Measurements from ENCODE around the gene PRSS8. TPM values are rescaled to one million over a fixed set of nuclear protein-coding genes. Genes with fewer than 3 reads are reported as not detected.

PRSS8 gene
- total RNA-seq, 1 experiment from 2014 or later, result 108 TPM

- Mint-ChIP-seq H3K36me3 (ENCODE audit: insufficient read depth, unreplicated experiment) (peaks cover 84% of the 10 kb centered on the region), H3K27ac (ENCODE audit: unreplicated experiment) (peak overlapping the region; percentile 13), H3K27me3 (ENCODE audit: unreplicated experiment) (no peaks in the 10 kb centered on the region), H3K4me3 (ENCODE audit: low read depth, unreplicated experiment) (peak overlapping the region; percentile 82), H3K4me1 (ENCODE audit: low read depth, unreplicated experiment) (peaks cover 53% of the 10 kb centered on the region), H3K9me3 (ENCODE audit: low read depth, unreplicated experiment) (no peaks in the 10 kb centered on the region)
- no peak for TF ChIP-seq CTCF (IDR thresholded peaks at IDR 0.05; ENCODE audit: unreplicated experiment)
- CTCF ChIA-PET, result no interaction called here
- DNase-seq, result no peak
- no TSS peak for BruUV-seq (replicated peaks)
- intact Hi-C loops (cut with micrococcal nuclease; ENCODE audit: unreplicated experiment), result loop anchor here (10.0 kb wide), 1 partner anchor 202 kb away; no protein-coding TSS in a partner anchor
Measured at GRCh38 chr16:31182391-31182790, 46.9 kb upstream of the PRSS8 start.

DNA sequence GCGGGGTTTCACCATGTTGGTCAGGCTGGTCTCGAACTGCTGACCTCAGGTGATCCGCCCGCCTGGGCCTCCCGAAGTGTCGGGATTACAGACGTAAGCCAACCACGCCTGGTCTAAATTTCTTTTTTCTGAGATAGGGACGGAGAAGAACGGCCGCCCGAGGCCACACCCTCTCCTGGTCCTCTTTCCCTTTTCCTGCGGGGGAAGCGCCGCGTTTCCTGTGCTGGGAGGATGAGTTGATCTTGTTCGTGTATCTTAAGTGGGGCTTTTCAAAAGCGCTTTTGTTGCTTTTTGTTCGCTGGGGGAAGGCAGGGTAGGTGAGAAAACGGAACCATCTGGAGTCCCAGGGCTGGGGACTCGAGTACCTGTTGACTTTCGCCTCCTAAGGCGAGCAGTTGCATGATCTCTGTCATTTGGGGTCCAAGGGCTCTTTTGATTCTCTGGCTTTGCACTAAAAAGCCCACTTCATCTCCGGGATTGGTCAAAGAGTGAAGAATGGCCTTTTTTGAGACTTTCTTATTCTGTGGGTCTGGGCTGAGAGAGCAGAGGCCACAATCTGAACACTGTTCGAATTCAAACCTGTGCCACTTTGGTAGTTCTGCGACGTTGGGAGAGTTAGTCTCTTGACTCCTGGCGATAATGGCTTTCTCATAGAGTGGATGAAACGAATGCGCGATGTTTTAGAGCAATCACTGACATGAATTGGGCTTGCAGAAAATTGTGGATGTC lies 45.7 kb upstream of the PRSS8 start:
- peak; percentile 29 for DNase-seq
- TF ChIP-seq CTCF (IDR thresholded peaks at IDR 0.05; ENCODE audit: unreplicated experiment), result no peak
- CTCF ChIA-PET, result interaction anchor here (0.7 to 1.5 kb wide), 3 partner anchors 97 to 205 kb away, joined by 3 to 8 read pairs (median 4); partner anchors contain the start of gene HSD3B7
- Mint-ChIP-seq H3K27me3 (ENCODE audit: unreplicated experiment) (no peaks in the 10 kb centered on the region), H3K4me3 (ENCODE audit: low read depth, unreplicated experiment) (peak overlapping the region; percentile 82), H3K27ac (ENCODE audit: unreplicated experiment) (peak overlapping the region; percentile 97), H3K4me1 (ENCODE audit: low read depth, unreplicated experiment) (peaks cover 42% of the 10 kb centered on the region), H3K9me3 (ENCODE audit: low read depth, unreplicated experiment) (no peaks in the 10 kb centered on the region), H3K36me3 (ENCODE audit: insufficient read depth, unreplicated experiment) (peaks cover 73% of the 10 kb centered on the region)
- TSS peak; percentile 38 for BruUV-seq (replicated peaks)
- intact Hi-C loops (cut with micrococcal nuclease; ENCODE audit: unreplicated experiment), result loop anchor here (10.0 kb wide), 1 partner anchor 204 kb away; no protein-coding TSS in a partner anchor

GRCh38 chr16:31179747-31180459 lies 44.4 kb upstream of the PRSS8 start, which contains the start of gene FUS:
TSS of gene FUS (plus strand) at chr16:31180139. CDS start at chr16:31180215, 76 bp downstream.
- peak within 1 kb of the TSS; percentile 97 for H3K27ac Mint-ChIP-seq (ENCODE audit: unreplicated experiment)
- peak; percentile 92 for DNase-seq
- H3K27me3 Mint-ChIP-seq (ENCODE audit: unreplicated experiment), result no peaks in the 10 kb centered on the region
- BruUV-seq (replicated peaks), result no TSS peak
- CTCF ChIA-PET, result interaction anchor here (0.5 to 1.7 kb wide), 10 partner anchors 22 to 275 kb away, joined by 3 to 9 read pairs (median 5); partner anchors contain the start of genes HSD3B7, KAT8 and PYCARD
- no peak for TF ChIP-seq CTCF (IDR thresholded peaks at IDR 0.05; ENCODE audit: unreplicated experiment)
- H3K4me3 Mint-ChIP-seq (ENCODE audit: low read depth, unreplicated experiment), result peak within 1 kb of the TSS; percentile 82
- H3K9me3 Mint-ChIP-seq (ENCODE audit: low read depth, unreplicated experiment), result no peaks in the 10 kb centered on the region
- intact Hi-C loops (cut with micrococcal nuclease; ENCODE audit: unreplicated experiment), result loop anchor here (10.0 kb wide), 1 partner anchor 205 kb away; no protein-coding TSS in a partner anchor
- peaks cover 28% of the 10 kb centered on the region for H3K4me1 Mint-ChIP-seq (ENCODE audit: low read depth, unreplicated experiment)
- peaks cover 59% of the 10 kb centered on the region for H3K36me3 Mint-ChIP-seq (ENCODE audit: insufficient read depth, unreplicated experiment)

DNA sequence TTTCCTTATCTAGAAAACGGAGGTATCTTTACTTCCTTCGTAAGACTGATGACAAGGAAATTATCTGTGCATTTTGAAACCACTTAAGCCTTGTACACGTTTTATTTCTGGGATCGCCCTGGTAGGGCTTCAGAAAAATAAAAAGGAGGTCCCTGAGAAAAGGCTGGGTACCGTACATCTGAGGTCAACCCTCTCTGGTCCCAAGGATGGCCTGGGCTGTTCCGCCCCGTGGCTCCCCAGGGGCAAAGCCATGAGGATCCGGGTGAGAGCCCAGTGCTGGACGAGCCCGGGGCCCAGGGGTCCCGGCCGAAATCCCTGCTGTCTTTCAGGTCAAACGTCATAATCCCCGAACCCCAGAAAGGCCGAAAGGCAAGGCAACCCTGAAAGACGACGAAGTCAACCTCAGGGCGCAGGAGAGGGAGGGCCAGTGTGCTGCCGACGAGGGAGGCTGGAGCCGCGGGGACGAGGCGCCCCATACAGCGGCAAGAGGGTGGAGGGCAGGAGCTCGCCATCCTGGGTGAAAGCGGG lies 43.8 kb upstream of the PRSS8 start:
- DNase-seq, result no peak
- CTCF ChIA-PET, result interaction anchor here (1.0 to 1.7 kb wide), 5 partner anchors 25 to 194 kb away, joined by 3 to 9 read pairs (median 5); partner anchors contain the start of gene HSD3B7
- H3K4me3 Mint-ChIP-seq (ENCODE audit: low read depth, unreplicated experiment), result peak overlapping the region; percentile 82
- no peaks in the 10 kb centered on the region for H3K9me3 Mint-ChIP-seq (ENCODE audit: low read depth, unreplicated experiment)
- H3K27ac Mint-ChIP-seq (ENCODE audit: unreplicated experiment), result peak overlapping the region; percentile 97
- TF ChIP-seq CTCF (IDR thresholded peaks at IDR 0.05; ENCODE audit: unreplicated experiment), result no peak
- H3K4me1 Mint-ChIP-seq (ENCODE audit: low read depth, unreplicated experiment), result peaks cover 22% of the 10 kb centered on the region
- H3K36me3 Mint-ChIP-seq (ENCODE audit: insufficient read depth, unreplicated experiment), result peaks cover 53% of the 10 kb centered on the region
- intact Hi-C loops (cut with micrococcal nuclease; ENCODE audit: unreplicated experiment), result no loop called here
- no peaks in the 10 kb centered on the region for H3K27me3 Mint-ChIP-seq (ENCODE audit: unreplicated experiment)
- BruUV-seq (replicated peaks), result TSS peak; percentile 91
